Activated CD4-positive, alpha-beta T cell treated with anti-CD3 and anti-CD28 coated beads for 24 hours (primary cell): ENCODE data around the gene CRB2.
"Not testable (repeated sequence)": the region's sequence is repeated elsewhere in the genome, so short reads cannot be mapped to it uniquely, and the experiment has no call there.

Experiments used
- DNase-seq, 2 donors: peaks; one replicate each; pipeline ENCODE4 v3.0.0-alpha.2; 2020; ENCODE audit warnings: low read depth in 2 of 2

Gene CRB2

GRCh38 chr9:123329329-123329955 is 26.6 kb upstream of the CRB2 start:
- no peak for DNase-seq

DNA sequence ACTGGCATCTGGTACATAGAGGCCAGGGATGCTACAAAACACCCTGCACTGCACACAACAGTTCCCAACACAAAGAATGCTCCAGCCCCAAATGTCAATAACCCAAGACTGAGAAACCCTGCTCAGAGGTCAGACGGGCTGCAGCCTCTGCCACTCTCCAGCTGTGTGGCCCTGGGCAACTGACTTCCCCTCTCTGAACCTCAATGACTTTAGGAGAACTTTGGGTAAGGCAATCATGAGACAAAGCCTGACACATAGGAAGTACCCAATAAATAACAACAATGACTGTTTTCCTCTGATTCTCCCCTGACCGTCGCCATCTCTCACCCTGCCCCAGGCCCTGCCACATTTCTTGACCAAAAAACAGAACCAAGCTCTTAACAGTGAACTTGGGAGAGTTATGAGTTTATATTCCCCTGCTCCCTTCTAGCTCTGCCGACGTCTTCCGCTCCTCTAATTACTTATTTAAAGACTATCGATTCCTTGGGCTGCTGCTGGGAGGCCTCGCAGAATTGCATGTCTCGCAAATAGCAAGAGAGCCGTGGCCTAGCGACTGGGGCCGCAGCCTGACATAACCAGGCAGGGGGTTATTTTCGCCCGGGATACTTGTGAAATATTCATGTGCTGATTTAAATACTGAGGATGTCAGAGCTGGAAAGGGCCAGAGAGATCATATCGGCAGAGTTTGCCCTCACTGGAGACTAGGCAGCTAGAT is 24.5 kb upstream of the CRB2 start:
- no peak for DNase-seq

- not testable (repeated sequence) for DNase-seq
Observed at GRCh38 chr9:123333058-123333669, 22.8 kb upstream of the CRB2 start.

GRCh38 chr9:123334639-123335038 is 21.4 kb upstream of the CRB2 start:
- DNase-seq: no peak

DNA sequence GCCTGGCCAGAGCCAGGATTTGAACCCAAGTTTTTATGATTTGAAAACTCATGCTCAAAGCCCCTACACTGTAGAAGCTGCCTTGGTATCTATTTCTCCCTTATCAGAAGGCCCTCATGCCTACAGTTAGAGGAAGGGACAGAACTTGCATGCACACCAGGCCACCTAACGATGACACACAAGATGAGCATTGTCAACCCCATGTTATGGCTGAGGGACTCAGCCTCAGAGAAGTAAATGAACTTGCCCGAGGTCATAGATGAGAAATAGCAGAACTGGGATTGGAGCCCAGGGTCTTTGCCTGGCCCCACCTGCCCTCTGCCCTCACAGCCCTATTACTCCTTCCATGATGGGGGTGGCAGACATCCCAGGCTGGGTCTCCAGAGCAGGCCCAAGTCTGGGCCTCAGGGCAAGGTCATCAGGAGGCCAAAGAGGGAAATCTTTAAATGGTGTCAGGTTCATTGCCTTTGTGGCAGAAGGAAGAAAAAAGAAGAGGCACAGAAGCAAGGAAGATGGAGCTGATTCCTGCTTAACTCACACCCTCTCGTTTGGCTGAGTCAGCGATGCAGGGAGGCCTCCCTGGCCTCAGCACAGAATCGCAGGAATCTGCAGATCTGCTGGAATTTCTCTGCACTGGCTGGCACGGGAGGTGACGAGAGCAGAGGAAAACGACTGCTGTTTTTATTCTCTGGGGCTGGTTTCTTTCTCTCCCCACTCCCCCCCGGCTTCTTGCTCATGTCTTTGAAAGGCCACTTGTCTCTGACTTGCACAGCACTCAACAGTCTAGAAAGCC is 20.6 kb upstream of the CRB2 start:
- DNase-seq: no peak

DNA sequence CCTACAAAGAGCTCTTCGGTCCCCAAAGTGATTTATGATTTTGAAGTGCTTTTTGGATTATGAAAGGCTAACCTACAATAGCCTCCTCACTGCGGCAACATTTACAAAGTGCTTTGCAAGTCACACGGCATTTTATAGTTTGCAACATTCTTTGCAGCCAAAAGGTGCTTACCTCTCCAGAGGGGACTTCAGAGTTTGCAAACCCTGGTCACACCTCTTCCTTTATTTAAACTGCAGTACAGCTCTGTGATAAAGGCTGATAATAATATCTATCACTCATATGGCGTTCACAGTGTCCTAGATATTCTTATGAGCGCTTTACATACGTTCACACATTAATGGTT is 20.0 kb upstream of the CRB2 start:
- no peak for DNase-seq

GRCh38 chr9:123336449-123336848 is 19.5 kb upstream of the CRB2 start:
- no peak for DNase-seq

DNA sequence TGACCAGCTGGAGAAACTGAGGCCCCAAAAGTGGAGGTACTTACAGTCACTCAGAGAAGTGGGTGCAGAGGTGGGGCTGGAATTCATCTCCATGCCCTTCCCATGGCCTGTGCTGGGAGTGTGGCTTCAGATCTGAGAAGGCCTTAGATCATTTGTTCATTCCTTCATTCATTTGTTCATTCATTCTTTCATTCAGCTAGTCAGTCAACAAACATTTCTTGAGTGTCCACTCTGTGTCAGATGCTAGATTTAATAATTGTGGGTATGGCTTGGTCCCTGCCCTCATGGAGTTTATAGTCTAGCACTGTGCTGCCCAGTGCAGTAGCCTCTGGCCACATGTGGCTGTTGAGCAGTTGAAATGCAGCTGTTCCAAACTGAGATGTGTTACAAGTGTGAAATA is 19.0 kb upstream of the CRB2 start:
- no peak for DNase-seq

DNA sequence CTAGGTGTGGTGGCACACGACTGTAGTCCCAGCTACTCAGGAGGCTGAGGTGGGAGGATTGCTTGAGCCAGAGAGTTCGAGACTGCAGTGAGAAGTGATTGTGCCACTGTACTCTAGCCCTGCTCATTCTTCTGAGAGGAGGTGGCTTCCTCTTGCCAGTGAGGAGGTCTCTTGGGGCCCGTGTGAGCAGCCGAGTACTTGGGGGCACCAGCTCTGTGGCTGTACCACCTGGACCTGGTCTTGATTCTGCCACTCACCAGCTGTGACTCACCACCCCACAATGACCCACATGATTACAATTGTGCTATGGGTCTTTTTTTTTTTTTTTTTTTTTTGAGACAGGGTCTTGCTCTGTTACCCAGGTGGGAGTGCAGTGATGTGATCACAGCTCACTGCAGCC is 18.0 kb upstream of the CRB2 start:
- DNase-seq: no peak

GRCh38 chr9:123338710-123339665 is 17.0 kb upstream of the CRB2 start:
- DNase-seq: peak; percentile 50 to 66

DNA sequence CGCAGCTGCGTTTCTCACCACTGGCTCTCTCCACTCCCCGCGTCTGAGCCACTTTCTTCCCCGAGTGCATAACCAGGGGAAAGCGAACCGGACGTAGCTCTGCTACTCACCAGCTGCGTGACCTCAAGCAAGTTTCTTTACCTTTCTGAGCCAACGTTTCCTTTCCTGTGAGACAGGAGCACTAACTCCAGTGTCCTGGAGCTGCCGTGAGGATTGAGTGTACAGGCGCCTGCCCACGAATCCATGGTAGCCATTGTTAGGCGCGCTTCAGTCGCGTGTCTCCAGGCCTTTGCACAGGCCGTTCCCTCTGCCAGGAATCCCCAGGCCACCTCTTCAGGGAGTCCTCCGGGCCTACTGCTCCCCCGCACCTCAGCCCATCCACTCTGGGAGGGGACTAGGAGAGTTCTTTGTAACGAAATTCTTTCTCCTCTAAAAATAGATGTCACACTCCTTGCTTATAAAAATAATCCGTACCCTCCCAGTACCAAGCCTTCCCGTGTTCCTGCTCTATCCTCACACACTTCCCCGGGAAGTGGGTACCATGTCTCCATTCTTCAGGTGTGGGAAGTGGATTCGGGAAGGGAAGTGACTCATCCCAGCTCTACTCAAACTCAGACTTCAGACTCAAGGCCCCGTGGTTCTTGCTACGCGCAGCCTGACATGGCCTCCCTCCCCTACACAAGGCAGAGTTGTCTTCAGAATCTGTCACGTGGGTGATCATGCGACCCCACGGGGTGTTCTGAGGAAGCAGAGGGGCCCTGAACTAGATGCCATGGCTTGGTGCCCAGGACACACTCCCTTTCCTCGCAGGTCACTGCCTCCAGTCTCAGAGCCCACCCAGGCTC is 16.1 kb upstream of the CRB2 start:
- DNase-seq: peak; percentile 39 to 52

DNA sequence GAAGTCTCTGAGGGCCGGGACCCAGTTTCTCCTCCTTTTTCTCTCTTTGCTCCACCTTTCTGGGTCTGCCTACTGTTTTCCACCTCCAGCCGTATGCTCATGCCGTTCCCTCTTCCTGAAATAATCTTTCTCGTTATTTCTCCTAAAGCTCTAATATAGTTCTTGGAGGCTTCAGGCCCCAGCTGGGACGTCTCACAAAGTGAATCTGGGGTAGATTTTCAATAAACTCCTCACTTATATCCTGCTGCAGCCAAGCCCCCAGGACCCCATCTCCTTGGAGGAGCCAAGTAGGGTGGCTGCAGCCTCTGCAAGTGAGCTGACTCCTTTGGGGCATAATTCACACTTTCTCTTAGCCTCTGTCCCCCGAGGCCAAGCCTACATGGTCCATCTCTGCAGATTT is 14.2 kb upstream of the CRB2 start:
- DNase-seq: no peak

GRCh38 chr9:123342247-123342646 is 13.8 kb upstream of the CRB2 start:
- no peak for DNase-seq

DNA sequence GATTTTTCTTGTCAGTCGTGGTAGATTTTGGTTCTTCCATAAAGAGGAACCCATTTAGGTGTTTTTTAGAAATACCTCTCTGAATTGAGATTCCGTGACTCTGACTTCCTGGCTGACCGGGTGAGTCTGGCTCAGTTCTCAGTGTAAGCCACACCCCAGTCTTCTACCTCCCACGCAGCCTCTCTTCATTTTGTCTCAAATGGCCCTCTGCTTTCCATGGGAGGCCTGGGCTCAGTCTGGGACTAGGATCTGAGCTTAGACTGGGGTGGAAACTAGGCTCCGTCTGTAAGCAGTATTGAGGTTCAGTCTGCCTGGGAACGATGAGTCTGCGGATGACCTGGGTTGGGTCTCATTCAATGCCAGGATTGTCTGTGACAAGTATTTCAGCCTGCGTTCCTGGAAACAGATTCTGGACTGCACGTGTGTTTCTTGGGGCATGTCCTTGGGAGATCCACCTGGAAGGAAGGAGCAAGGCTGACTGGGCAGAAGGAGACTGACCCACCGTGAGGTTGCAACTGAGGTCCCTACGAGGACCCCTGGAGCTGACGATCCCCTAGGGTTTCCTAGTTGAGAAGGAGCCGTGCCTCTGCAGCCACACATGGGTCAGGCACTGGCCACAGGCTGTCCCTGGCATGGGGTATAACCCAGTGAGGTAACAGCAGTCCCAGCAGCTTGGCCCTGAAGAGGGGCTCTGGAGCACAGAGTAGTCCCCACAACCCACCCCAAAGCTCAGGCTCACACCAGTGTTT is 12.4 kb upstream of the CRB2 start:
- DNase-seq: no peak

GRCh38 chr9:123344192-123344949 is 11.6 kb upstream of the CRB2 start:
- DNase-seq: no peak

- no peak for DNase-seq
Observed at GRCh38 chr9:123345567-123345955, 10.4 kb upstream of the CRB2 start.

- DNase-seq: no peak
Observed at GRCh38 chr9:123346026-123346425, 10.0 kb upstream of the CRB2 start.

DNA sequence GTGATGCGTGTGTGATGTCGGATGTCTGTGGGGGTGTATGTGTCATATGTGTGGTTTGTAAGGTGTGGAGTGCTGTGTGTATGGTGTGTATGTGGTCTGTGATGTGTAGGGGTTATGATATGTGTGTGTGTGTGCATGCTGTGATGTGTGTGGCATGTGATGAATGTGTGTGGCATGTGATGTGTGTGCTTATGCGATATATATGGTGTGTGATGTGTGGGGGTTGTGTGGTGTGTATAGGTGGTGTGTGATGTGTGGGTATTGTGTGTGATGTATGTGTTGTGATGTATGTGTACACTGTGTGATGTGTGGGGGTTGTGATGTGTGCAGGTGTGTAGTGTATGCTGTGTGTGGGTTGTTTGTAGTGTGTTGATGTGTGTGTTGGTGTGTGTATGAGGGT is 9.2 kb upstream of the CRB2 start:
- no peak for DNase-seq
